Upper lobe of left lung (tissue), 6 donors: ENCODE data around the gene SLX4IP. TPM values are rescaled to one million over a fixed set of nuclear protein-coding genes. Genes with fewer than 3 reads are reported as not detected.

Source experiments
- ATAC-seq, 2 donors: fragments of 200-7000 bp; cut with Tn5 transposase; one replicate each; pipeline ENCODE4 v1.9.1; 2022; ENCODE audit warnings: mild to moderate bottlenecking in 2 of 2, moderate library complexity in 2 of 2; ENCODE audit not compliant: low FRiP score in 2 of 2
- DNase-seq, 2 donors: peaks; one replicate each; pipeline ENCODE4 v3.0.0-alpha.2; 2019 to 2020
- H3K27ac ChIP-seq, 4 donors: fragments of 200-600 bp; sonication (generic); one replicate each; pipeline ENCODE4 v1.5.1; 2016 to 2019
- H3K27me3 ChIP-seq, 4 donors: fragments of 200-600 bp; sonication (generic); one replicate each; pipeline ENCODE4 v1.5.1; 2017 to 2019
- H3K36me3 ChIP-seq, 4 donors: fragments of 200-600 bp; sonication (generic); one replicate each; pipeline ENCODE4 v1.5.1; 2016 to 2019
- H3K4me1 ChIP-seq, 4 donors: fragments of 200-600 bp; sonication (generic); one replicate each; pipeline ENCODE4 v1.5.1; 2018 to 2019
- H3K4me3 ChIP-seq, 4 donors: fragments of 200-600 bp; sonication (generic); one replicate each; pipeline ENCODE4 v1.5.1; 2017 to 2019; ENCODE audit warnings: mild to moderate bottlenecking in 2 of 4, moderate library complexity in 1 of 4
- H3K9me3 ChIP-seq, 4 donors: fragments of 200-600 bp; sonication (generic); one replicate each; pipeline ENCODE4 v1.5.1; 2018 to 2019
- EP300 ChIP-seq, 4 donors: sonication (generic); formaldehyde crosslinking; IDR thresholded peaks; one replicate each; pipeline ENCODE4 v1.5.1; 2017; ENCODE audit warnings: antibody characterized with exemption in 4 of 4, control low read depth in 2 of 4
- POLR2A ChIP-seq, 4 donors: fragments of 450-650 bp; IDR thresholded peaks; one replicate each; pipeline ENCODE4 v1.5.1; 2016 to 2017; ENCODE audit warnings: antibody characterized with exemption in 4 of 4, mild to moderate bottlenecking in 2 of 4
- POLR2AphosphoS5 ChIP-seq, 2 donors: sonication (generic); formaldehyde crosslinking; IDR thresholded peaks; one replicate each; pipeline ENCODE4 v1.5.1; 2017; ENCODE audit warnings: antibody characterized with exemption in 2 of 2
- WGBS, 2 donors: methylation state at CpG; one replicate each; pipeline ENCODE4 v1.1.5; 2017 to 2018; 5-methylcytosine and 5-hydroxymethylcytosine counted together
- total RNA-seq, 6 donors: library from RNA; depleted of rRNA in 4 of 6; stranded (reverse); fragments of >200 nt in 4 of 6; gene quantifications; one replicate each; pipeline versions ENCODE4 v1.1.0 to v1.2.1, GENCODE V29; 2016 to 2021
- TF ChIP-seq, protein P1 (sequence below), 6 experiments: fragments of 450-650 bp in 4 of 6; fragments of 200-600 bp in 2 of 6; sonication (generic) in 2 of 6; IDR thresholded peaks; one replicate each; pipeline ENCODE4 v1.5.1; 2016 to 2019; ENCODE audit warnings: antibody characterized with exemption in 6 of 6
- donor health status: DM: no; HTN: no; CAD: no; lungs with moderate emphysema.
- donor health status: DM: no; HTN: yes; CAD: no; lungs with severe emphysema.

Gene SLX4IP
- total RNA-seq, 6 donors from 2014 or later = 3.2 to 6.0 (median 4.5) TPM

DNA sequence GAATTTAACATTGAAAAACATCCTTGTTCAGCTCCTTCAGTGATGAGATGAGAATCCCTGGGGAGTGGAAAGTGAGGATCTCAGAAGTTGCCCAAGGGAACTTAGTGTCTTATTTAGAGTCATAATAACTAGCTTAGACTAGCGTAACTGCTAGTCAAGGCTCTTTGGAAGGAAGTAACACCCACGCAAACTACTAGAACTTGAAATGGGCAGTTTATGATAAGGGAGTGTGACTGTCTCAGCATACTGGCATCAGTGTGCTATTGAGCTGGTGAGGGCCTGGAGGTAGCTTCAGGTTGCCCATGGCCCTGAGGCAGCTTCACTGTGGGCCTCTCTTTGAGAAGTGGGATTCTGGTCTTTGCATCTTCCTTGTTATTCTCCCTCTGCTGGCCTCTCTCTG is 40.1 kb downstream of the SLX4IP start:
- Histone ChIP-seq H3K9me3 (no peaks in the 10 kb centered on the region), H3K4me3 (no peak overlapping the region), H3K27me3 (no peaks in the 10 kb centered on the region), H3K36me3 (no peaks in the 10 kb centered on the region), H3K27ac (peak overlapping the region in 2 of 4 donors; percentile 3 to 26), H3K4me1 (peaks cover 0 to 7% (median 2%) of the 10 kb centered on the region in 4 donors)
- no peak for TF ChIP-seq EP300 (IDR thresholded peaks at IDR 0.05)
- TF ChIP-seq, protein P1, sequence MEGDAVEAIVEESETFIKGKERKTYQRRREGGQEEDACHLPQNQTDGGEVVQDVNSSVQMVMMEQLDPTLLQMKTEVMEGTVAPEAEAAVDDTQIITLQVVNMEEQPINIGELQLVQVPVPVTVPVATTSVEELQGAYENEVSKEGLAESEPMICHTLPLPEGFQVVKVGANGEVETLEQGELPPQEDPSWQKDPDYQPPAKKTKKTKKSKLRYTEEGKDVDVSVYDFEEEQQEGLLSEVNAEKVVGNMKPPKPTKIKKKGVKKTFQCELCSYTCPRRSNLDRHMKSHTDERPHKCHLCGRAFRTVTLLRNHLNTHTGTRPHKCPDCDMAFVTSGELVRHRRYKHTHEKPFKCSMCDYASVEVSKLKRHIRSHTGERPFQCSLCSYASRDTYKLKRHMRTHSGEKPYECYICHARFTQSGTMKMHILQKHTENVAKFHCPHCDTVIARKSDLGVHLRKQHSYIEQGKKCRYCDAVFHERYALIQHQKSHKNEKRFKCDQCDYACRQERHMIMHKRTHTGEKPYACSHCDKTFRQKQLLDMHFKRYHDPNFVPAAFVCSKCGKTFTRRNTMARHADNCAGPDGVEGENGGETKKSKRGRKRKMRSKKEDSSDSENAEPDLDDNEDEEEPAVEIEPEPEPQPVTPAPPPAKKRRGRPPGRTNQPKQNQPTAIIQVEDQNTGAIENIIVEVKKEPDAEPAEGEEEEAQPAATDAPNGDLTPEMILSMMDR (IDR thresholded peaks at IDR 0.05) = no peak
- TF ChIP-seq POLR2AphosphoS5 (IDR thresholded peaks at IDR 0.05) = no peak
- no peak for TF ChIP-seq POLR2A (IDR thresholded peaks at IDR 0.05)
- DNase-seq = no peak
- 65 to 76% methylated on average over 2 of the region's 2 CpGs for WGBS, 2 donors
- peak in 1 of 2 donors; percentile 65 for ATAC-seq

DNA sequence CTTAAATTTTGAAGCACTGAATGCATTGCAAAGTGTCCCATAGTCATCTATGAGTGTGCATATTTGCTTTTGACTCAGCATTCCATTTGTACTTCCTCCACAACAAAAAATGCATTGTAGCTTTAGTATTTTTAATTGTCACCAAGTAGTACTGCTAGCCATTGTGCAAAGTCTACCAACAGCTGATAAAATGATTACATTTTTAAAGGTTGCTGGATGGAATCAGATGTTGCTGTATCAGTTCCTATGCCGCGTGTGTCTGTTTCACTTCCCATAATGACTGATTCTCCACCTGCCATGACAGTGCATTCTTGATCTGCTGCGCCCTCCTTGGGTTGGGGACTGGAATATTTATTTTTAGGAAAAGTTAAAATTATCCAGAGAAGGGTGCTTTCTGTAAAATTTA is 41.2 kb downstream of the SLX4IP start:
- TF ChIP-seq POLR2A (IDR thresholded peaks at IDR 0.05) (no peak), EP300 (IDR thresholded peaks at IDR 0.05) (no peak), POLR2AphosphoS5 (IDR thresholded peaks at IDR 0.05) (no peak)
- TF ChIP-seq, protein P1 (IDR thresholded peaks at IDR 0.05) = no peak
- no peaks in the 10 kb centered on the region for H3K27me3 ChIP-seq
- no peak overlapping the region for H3K4me3 ChIP-seq
- ATAC-seq (peak in 1 of 2 donors; percentile 72), DNase-seq (no peak)
- H3K36me3 ChIP-seq = no peaks in the 10 kb centered on the region
- no peaks in the 10 kb centered on the region for H3K9me3 ChIP-seq
- WGBS, 2 donors = 70 to 74% methylated on average over 3 of the region's 3 CpGs
- H3K4me1 ChIP-seq = peaks cover 0 to 7% (median 0%) of the 10 kb centered on the region in 4 donors
- H3K27ac ChIP-seq = no peak overlapping the region

DNA sequence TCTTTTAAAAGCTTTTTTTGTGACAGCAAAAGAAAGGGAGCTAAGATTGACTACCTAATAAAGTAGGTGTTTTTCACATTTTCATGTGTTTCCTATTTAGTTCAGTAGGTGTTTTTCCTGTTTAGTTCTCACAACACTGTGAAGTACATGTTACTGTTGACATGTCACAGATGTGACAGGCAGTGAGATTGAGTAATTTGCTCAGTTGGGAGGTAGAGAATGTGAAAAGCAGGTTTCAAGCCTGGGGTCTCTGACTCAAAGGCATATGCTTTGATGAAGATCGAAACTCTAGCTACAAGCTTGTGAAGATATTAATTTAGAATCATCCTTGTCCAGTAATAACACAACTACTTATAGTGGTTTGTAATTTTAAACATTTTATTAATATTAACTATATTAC is 43.1 kb downstream of the SLX4IP start:
- no peak overlapping the region for H3K4me3 ChIP-seq
- H3K27ac ChIP-seq = no peak overlapping the region
- H3K27me3 ChIP-seq = no peaks in the 10 kb centered on the region
- WGBS, 2 donors = 86 to 93% methylated on average over 1 of the region's 1 CpG
- ATAC-seq (no peak), DNase-seq (no peak)
- no peaks in the 10 kb centered on the region for H3K36me3 ChIP-seq
- no peaks in the 10 kb centered on the region for H3K9me3 ChIP-seq
- TF ChIP-seq EP300 (IDR thresholded peaks at IDR 0.05) = no peak
- no peak for TF ChIP-seq POLR2AphosphoS5 (IDR thresholded peaks at IDR 0.05)
- TF ChIP-seq, protein P1 (IDR thresholded peaks at IDR 0.05) = no peak
- no peak for TF ChIP-seq POLR2A (IDR thresholded peaks at IDR 0.05)
- H3K4me1 ChIP-seq = peaks cover 0 to 7% (median 0%) of the 10 kb centered on the region in 4 donors

DNA sequence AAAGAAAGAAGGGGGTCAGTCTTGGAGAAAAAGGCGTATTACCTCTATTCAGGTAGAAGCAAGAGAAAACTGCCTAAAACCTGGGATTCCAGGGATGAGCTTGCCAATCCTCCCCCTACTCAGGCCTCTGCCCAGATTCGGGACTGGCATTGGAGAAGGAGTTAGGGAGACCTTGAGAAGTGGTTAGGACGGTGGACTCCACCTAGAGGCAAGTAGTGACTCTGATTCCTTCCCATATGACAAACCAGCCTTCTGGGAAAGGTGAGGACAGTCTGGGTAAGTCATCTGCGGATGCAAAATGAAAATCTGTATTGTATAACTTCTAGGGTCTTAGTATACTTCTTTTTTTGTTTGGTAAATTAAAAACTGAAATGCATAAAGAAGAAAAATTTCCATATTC is 43.8 kb downstream of the SLX4IP start:
- WGBS, 2 donors = 93 to 95% methylated on average over 4 of the region's 4 CpGs
- TF ChIP-seq POLR2A (IDR thresholded peaks at IDR 0.05) = no peak
- no peak for TF ChIP-seq EP300 (IDR thresholded peaks at IDR 0.05)
- TF ChIP-seq, protein P1 (IDR thresholded peaks at IDR 0.05) = no peak
- TF ChIP-seq POLR2AphosphoS5 (IDR thresholded peaks at IDR 0.05) = no peak
- no peak for ATAC-seq

DNA sequence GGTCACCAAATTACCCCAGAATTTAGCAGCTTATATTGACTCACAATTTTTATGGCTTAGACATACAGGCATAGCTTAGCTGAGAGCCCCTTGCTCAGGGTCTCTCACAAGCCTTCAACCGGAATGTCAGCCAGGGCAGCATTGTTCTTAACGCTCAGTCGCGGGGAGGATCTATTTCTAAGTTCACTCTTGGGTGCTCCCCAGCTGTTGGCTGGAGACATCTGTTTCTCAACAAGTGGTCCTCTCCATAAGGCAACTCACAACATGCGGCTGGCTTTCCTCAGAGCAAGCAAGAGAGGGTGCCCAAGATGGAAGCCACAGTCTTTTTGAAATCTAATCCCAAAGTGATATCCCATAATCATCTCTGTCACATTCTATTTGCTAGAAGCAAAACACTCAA is 46.6 kb downstream of the SLX4IP start:
- no peak for TF ChIP-seq POLR2A (IDR thresholded peaks at IDR 0.05)
- no peak for TF ChIP-seq POLR2AphosphoS5 (IDR thresholded peaks at IDR 0.05)
- TF ChIP-seq EP300 (IDR thresholded peaks at IDR 0.05) = no peak
- TF ChIP-seq, protein P1 (IDR thresholded peaks at IDR 0.05) = no peak
- no peak for ATAC-seq
- H3K27ac ChIP-seq = no peak overlapping the region
- no peaks in the 10 kb centered on the region for H3K36me3 ChIP-seq
- WGBS, 2 donors = 75 to 94% methylated on average over 5 of the region's 5 CpGs
- DNase-seq = no peak
- H3K4me3 ChIP-seq = no peak overlapping the region
- no peaks in the 10 kb centered on the region for H3K27me3 ChIP-seq
- H3K9me3 ChIP-seq = no peaks in the 10 kb centered on the region
- peaks cover 0 to 2% (median 0%) of the 10 kb centered on the region in 4 donors for H3K4me1 ChIP-seq

More for the DNA sequence above, 43.8 kb downstream of the SLX4IP start:
- H3K4me1 ChIP-seq = peaks cover 0 to 7% (median 0%) of the 10 kb centered on the region in 4 donors
- no peak for DNase-seq
- H3K4me3 ChIP-seq = no peak overlapping the region
- H3K9me3 ChIP-seq = no peaks in the 10 kb centered on the region
- no peaks in the 10 kb centered on the region for H3K36me3 ChIP-seq
- no peak overlapping the region for H3K27ac ChIP-seq
- no peaks in the 10 kb centered on the region for H3K27me3 ChIP-seq
